ENCODE data around the gene OR52K1.

DNA sequence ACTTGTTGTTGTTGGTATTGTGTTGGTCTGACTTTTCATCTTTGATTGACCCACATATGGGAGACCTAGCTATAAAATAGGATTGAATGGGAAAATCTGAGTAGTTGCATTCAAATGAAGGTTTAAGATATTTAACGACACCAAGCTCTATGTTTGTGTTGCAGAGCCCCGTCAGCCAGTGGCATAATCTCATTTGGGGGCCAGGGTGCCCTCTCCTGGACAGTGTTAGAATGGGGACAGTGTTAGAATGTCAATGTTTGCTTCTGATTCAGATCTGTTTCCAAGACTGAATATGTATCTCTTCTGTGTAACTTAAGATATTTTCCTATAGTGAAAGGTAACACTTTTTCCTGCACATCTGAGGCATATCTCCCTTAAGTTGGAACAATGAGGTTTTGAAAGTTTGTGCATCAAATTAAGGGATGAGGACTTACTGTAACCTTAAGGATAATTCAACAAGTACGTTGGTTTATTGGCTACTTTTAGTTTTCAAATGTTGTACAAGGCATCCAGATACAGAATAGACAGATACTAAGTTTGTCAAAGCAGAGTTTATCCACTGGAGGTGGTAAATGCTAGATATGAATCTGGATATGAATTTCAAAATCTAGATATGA, 57.3 kb downstream of the OR52K1 start:
- no peak for TF ChIP-seq POLR2A (IDR thresholded peaks at IDR 0.05)
- TF ChIP-seq, protein P1, sequence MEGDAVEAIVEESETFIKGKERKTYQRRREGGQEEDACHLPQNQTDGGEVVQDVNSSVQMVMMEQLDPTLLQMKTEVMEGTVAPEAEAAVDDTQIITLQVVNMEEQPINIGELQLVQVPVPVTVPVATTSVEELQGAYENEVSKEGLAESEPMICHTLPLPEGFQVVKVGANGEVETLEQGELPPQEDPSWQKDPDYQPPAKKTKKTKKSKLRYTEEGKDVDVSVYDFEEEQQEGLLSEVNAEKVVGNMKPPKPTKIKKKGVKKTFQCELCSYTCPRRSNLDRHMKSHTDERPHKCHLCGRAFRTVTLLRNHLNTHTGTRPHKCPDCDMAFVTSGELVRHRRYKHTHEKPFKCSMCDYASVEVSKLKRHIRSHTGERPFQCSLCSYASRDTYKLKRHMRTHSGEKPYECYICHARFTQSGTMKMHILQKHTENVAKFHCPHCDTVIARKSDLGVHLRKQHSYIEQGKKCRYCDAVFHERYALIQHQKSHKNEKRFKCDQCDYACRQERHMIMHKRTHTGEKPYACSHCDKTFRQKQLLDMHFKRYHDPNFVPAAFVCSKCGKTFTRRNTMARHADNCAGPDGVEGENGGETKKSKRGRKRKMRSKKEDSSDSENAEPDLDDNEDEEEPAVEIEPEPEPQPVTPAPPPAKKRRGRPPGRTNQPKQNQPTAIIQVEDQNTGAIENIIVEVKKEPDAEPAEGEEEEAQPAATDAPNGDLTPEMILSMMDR (IDR thresholded peaks at IDR 0.05), result peak; percentile 32 to 49 (median 38)
